ENCODE results near the gene PHAF1. TPM values are rescaled to one million over a fixed set of nuclear protein-coding genes. Genes with fewer than 3 reads are reported as not detected.

Gene PHAF1
- total and polyA plus RNA-seq, 2 of the 13 experiments (the other 11 are each of a cell fraction or from before 2014, with no cell fraction given): 48.3 to 174 TPM

GRCh38 chr16:67183627-67184452 lies 74.1 kb downstream of the PHAF1 start, which contains the start of gene MATCAP1 (continued):
- 0 out of 2 replicates have a peak, but pooled peaks have one; percentile 18 for TF ChIP-seq PBX3 (CRISPR knock-in tag; IDR thresholded peaks at IDR 0.05; ENCODE audit: borderline replicate concordance)
- no peak; the same call in 1 of the 2 replicates for TF ChIP-seq ZFP1 (CRISPR knock-in tag; IDR thresholded peaks at IDR 0.05)
- no peak for TF ChIP-seq ZKSCAN5 (CRISPR knock-in tag; IDR thresholded peaks at IDR 0.05)
- peak; percentile 80; the same call in 1 of the 2 replicates for TF ChIP-seq SIN3A (IDR thresholded peaks at IDR 0.05; ENCODE audit: borderline replicate concordance, low read depth, low read length)
- peak; percentile 94 for TF ChIP-seq ARID4A (CRISPR knock-in tag; IDR thresholded peaks at IDR 0.05; ENCODE audit: borderline replicate concordance)
- TF ChIP-seq ZBTB46 (CRISPR knock-in tag; IDR thresholded peaks at IDR 0.05; ENCODE audit: borderline replicate concordance): no peak
- peak; percentile 54; the same call in 1 of the 2 replicates for TF ChIP-seq ZNF598 (CRISPR knock-in tag; IDR thresholded peaks at IDR 0.05; ENCODE audit: borderline replicate concordance)
- no peak for TF ChIP-seq ZNF672 (CRISPR knock-in tag; IDR thresholded peaks at IDR 0.05)
- peak; percentile 63 for TF ChIP-seq KMT2A (CRISPR knock-in tag; IDR thresholded peaks at IDR 0.05)
- peak; percentile 66; the same call in 1 of the 2 replicates for TF ChIP-seq PCBP1 (IDR thresholded peaks at IDR 0.05; ENCODE audit: borderline replicate concordance, low read depth, low read length)
- no peak for TF ChIP-seq ZNF816 (CRISPR knock-in tag; IDR thresholded peaks at IDR 0.05; ENCODE audit: borderline replicate concordance)
- TF ChIP-seq USF2 (IDR thresholded peaks at IDR 0.05; ENCODE audit: low read depth, low read length): no peak
- no peak for TF ChIP-seq USF2 (CRISPR knock-in tag; IDR thresholded peaks at IDR 0.05; ENCODE audit: borderline replicate concordance)
- TF ChIP-seq MAFK (conservative IDR thresholded peaks at IDR 0.05 in 1 of 2, IDR thresholded peaks at IDR 0.05 in 1 of 2; ENCODE audit: low read length in 2 of 2): no peak
- TF ChIP-seq MATR3 (CRISPR knock-in tag; IDR thresholded peaks at IDR 0.05): 0 out of 2 replicates have a peak, but pooled peaks have one; percentile 71
- no peak for TF ChIP-seq ZNF20 (CRISPR knock-in tag; IDR thresholded peaks at IDR 0.05)
- TF ChIP-seq ZNF761 (CRISPR knock-in tag; conservative IDR thresholded peaks at IDR 0.05): peak; percentile 72; the same call in 1 of the 2 replicates

All from HepG2 (cell line).